ENCODE measurements around the gene TGM3. TPM values are rescaled to one million over a fixed set of nuclear protein-coding genes. Genes with fewer than 3 reads are reported as not detected.

TGM3 gene
- total and polyA plus RNA-seq, 5 experiments from 2014 or later, result not detected

DNA sequence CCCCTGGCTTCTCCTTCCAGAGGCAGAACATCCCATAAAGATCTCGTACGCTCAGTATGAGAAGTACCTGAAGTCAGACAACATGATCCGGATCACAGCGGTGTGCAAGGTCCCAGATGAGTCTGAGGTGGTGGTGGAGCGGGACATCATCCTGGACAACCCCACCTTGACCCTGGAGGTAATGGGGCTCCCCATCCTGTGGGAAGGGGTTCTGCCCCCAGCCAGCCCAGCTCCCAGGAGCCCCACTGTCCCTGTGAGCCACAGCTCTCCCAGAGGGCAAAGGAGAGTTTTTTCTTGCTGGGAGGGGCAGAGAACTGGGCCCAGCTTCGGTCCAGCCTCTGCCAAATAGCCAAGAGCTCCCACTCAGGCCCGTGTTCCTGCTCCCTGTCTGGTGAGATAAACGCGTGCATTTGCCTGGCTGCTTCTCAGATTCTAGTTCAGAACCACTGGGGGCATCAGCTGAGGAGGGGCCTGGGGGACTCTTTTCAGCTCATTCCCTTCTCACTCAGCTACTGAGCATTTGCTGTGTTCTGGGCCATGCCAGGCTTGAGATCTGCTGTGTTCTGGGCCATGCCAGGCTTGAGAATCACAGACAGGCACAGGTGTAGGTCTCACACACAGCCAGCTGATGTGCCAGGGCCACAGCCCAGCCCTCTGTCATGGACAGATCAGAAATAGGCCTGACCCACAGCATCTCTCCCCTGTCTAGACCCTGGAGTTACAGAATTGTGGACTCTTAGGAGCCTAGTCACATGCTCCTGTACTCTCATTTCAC lies 39.5 kb downstream of the TGM3 start:
- peaks cover 0 to 1% (median 0%) of the 10 kb centered on the region in 4 donors for H3K4me1 Mint-ChIP-seq
- no peak overlapping the region for H3K27ac Mint-ChIP-seq
- ATAC-seq (no peak), DNase-seq (peak in 1 of 10 donors; percentile 2)
- POLR2A ChIA-PET, result no interaction called here
- no peaks in the 10 kb centered on the region for H3K9me3 Mint-ChIP-seq
- no peak overlapping the region for H3K4me3 Mint-ChIP-seq
- H3K36me3 Mint-ChIP-seq, result no peaks in the 10 kb centered on the region
- peaks cover 3 to 17% (median 4%) of the 10 kb centered on the region in 5 donors for H3K27me3 Mint-ChIP-seq

DNA sequence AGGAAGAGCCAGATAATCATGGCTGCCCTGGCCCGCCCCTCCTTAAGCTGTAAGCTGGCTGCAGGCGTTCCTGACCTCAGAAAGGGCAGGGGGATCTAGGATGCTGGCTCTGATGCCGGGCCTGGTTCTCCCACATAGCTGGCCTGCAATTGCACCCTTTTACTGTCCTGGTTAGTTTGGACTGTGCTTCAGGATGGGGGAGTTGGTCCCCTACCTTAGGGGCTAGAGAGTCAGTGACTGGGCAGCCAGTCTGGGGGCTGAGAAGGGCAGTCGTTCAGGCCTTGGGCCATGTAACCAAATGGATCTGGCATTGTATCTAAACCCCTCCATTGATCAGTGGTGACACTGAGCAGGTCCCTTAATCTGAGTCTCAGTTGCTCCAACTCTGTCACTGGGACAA lies 40.7 kb downstream of the TGM3 start:
- peaks cover 0 to 1% (median 0%) of the 10 kb centered on the region in 4 donors for H3K4me1 Mint-ChIP-seq
- no peak overlapping the region for H3K27ac Mint-ChIP-seq
- no peaks in the 10 kb centered on the region for H3K36me3 Mint-ChIP-seq
- H3K4me3 Mint-ChIP-seq, result no peak overlapping the region
- DNase-seq, result no peak
- no peaks in the 10 kb centered on the region for H3K9me3 Mint-ChIP-seq
- peaks cover 2 to 26% (median 7%) of the 10 kb centered on the region in 5 donors for H3K27me3 Mint-ChIP-seq
- ATAC-seq, result no peak
- POLR2A ChIA-PET, result no interaction called here

DNA sequence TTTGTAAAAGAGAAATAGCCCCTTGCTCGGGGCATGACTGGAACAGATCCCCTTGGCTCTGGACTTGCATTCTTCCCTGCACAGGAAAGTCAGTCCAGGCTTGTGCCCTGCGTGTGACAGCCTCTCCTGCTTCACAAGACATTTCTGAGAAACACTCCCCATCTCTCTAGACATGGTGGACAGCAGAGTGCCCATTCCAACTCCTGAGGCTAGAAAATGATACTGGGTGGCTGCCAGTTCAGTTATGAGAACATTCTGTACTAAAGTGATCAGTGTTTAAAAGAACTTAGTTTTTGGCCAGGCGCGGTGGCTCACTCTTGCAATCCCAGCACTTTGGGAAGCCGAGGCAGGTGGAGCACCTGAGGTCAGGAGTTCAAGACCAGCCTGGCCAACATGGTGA lies 41.3 kb downstream of the TGM3 start:
- H3K4me3 Mint-ChIP-seq, result no peak overlapping the region
- ATAC-seq, result no peak

DNA sequence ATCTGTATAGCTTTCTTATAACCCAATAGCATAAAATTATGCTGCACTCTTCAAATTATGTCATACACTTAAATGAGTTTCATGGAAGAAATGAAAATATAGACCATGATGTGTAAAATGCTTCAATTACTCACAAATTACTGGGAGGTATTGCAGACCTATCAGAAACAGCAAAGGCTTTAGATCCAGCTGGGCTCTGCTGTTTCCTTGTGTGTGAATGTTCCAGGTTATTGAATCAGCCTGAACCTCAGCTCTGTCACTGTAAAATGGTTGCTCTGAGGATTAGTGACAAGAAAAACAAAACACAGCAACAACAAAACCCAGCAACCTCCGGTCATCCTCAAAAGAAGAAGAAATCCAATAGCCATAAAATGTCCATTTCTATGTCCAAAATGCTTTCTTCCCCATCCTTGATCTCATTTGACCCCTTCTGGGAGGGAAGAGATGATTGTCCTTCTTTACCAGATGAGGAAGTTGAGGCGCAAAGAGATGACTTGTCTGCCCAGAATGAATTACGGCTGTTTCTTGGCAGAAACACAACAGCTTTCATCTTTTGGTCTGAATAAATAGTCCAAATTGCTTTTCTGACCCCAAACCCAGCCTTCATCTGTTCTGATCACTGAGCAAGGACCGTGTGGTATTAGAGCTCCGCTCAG lies 42.7 kb downstream of the TGM3 start:
- no peak for ATAC-seq
- DNase-seq, result no peak
- H3K4me1 Mint-ChIP-seq, result peaks cover 0 to 1% (median 0%) of the 10 kb centered on the region in 4 donors
- H3K9me3 Mint-ChIP-seq, result no peaks in the 10 kb centered on the region
- H3K27ac Mint-ChIP-seq, result no peak overlapping the region
- H3K36me3 Mint-ChIP-seq, result no peaks in the 10 kb centered on the region
- POLR2A ChIA-PET, result no interaction called here
- no peak overlapping the region for H3K4me3 Mint-ChIP-seq
- peaks cover 3 to 40% (median 11%) of the 10 kb centered on the region in 5 donors for H3K27me3 Mint-ChIP-seq

More for the DNA sequence above, 41.3 kb downstream of the TGM3 start:
- H3K27ac Mint-ChIP-seq, result no peak overlapping the region
- POLR2A ChIA-PET, result no interaction called here
- H3K4me1 Mint-ChIP-seq, result peaks cover 0 to 1% (median 0%) of the 10 kb centered on the region in 4 donors
- no peak for DNase-seq
- H3K27me3 Mint-ChIP-seq, result peaks cover 3 to 33% (median 7%) of the 10 kb centered on the region in 5 donors
- H3K9me3 Mint-ChIP-seq, result no peaks in the 10 kb centered on the region
- no peaks in the 10 kb centered on the region for H3K36me3 Mint-ChIP-seq

DNA sequence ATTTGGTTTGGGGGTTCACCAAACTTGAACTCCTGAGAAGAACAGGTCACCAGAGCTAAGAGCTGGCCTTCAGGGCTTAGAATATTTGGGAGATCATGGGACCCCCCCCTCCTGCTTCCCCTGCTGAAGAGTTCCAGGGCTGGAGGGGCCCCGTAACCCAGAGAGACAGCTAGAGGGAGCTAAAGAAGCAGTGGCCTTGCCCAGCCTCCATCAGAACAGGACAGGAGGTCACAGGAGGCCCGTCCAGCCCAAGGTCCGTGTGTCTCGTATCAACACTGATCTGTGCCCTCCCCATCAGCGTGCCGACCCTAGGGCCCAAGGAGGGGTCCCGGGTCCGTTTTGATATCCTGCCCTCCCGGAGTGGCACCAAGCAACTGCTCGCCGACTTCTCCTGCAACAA lies 44.3 kb downstream of the TGM3 start:
- Mint-ChIP-seq H3K4me3 (no peak overlapping the region), H3K4me1 (no peaks in the 10 kb centered on the region), H3K9me3 (no peaks in the 10 kb centered on the region), H3K27me3 (peaks cover 3 to 34% (median 9%) of the 10 kb centered on the region in 5 donors), H3K27ac (no peak overlapping the region), H3K36me3 (no peaks in the 10 kb centered on the region)
- no peak for DNase-seq
- POLR2A ChIA-PET, result no interaction called here
- no peak for ATAC-seq

DNA sequence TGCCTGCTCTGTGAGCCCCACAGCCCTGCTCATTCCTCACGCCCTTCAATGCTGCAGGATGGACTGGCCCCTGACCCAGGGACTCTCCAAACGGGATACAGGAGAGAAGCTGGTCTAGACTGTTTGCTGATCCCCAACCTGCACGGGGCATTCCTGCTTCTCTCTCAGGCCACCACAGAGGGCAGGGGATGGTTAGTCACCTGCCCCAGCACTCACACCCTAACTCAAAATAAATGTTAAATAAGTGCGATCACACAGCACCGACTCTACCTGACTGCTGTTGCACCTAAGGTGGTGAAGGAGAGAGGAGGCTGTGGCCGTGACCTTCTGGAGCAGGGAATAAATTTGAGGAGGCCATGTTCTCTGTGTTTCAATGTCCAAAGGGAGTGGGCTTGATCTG lies 45.0 kb downstream of the TGM3 start:
- no peak overlapping the region for H3K27ac Mint-ChIP-seq
- H3K36me3 Mint-ChIP-seq, result no peaks in the 10 kb centered on the region
- DNase-seq (no peak), ATAC-seq (no peak)
- no peak overlapping the region for H3K4me3 Mint-ChIP-seq
- peaks cover 3 to 34% (median 9%) of the 10 kb centered on the region in 5 donors for H3K27me3 Mint-ChIP-seq
- POLR2A ChIA-PET, result no interaction called here
- no peaks in the 10 kb centered on the region for H3K9me3 Mint-ChIP-seq
- no peaks in the 10 kb centered on the region for H3K4me1 Mint-ChIP-seq

DNA sequence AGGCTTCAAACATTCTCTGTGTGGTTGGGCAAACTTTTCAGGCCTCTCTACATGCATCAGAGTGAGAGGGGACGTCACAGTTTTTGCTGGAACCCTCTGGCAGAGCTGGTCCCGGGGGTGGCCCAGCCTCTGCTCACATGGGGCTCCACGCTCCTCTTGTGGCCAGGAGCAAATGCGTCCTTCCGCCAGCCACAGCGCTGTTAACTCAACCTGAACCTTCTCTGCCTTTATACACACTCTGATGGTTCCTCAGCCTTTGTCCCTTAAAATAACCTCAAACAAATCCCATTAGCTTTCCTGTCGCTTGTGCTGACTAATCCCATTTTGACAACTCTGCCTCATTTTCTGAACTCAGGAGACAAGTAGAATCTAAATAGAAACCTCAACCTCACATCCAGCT lies 45.5 kb downstream of the TGM3 start:
- Mint-ChIP-seq H3K4me1 (no peaks in the 10 kb centered on the region), H3K36me3 (no peaks in the 10 kb centered on the region), H3K27me3 (peaks cover 4 to 34% (median 10%) of the 10 kb centered on the region in 5 donors), H3K4me3 (no peak overlapping the region), H3K27ac (peak overlapping the region in 1 of 10 donors; percentile 57), H3K9me3 (no peaks in the 10 kb centered on the region)
- POLR2A ChIA-PET, result no interaction called here
- ATAC-seq (no peak), DNase-seq (no peak)

DNA sequence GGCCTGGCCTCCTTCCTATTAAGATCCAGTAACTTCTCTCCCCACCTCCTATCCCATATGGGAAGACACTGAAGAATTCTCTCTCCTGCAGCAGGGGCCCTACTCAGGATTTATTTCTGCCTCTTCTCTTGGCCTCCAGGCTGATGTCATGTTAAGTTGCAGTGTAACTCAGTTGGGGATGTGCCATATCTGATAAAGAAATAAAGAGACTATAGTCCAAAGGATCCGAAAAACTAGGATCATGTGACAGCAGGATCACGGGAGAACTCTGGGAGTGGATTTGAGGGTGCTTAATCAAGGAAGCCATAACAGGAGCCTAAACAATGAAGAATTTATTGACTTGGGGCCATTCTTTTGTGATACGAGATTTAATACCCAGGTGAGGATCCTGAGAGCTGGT lies 46.4 kb downstream of the TGM3 start:
- no peaks in the 10 kb centered on the region for H3K4me1 Mint-ChIP-seq

DNA sequence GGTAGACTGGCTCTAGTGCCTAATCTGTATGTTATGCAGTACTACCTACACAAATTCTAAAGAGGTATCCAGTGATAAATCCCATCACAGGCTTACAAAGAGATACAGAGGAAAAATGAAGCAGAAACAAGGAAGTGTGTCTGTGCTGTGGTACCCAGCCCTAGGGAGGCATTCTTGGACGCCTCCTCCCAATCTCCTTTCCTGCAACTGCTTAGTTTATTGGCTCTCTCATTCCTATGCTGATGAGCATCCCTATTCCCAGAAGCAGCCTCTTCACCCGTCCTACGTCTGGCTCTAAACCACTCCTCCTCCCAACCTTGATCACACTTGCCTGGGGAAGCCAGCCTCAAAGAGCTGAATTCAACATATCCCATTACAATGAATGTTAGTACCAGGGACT lies 50.4 kb downstream of the TGM3 start:
- DNase-seq (no peak), ATAC-seq (no peak)
- Mint-ChIP-seq H3K9me3 (peaks cover 0 to 4% (median 0%) of the 10 kb centered on the region in 9 donors), H3K36me3 (no peaks in the 10 kb centered on the region), H3K4me1 (no peaks in the 10 kb centered on the region), H3K4me3 (no peak overlapping the region), H3K27me3 (peaks cover 10 to 38% (median 22%) of the 10 kb centered on the region in 5 donors), H3K27ac (no peak overlapping the region)
- POLR2A ChIA-PET, result no interaction called here

More for the DNA sequence above, 46.4 kb downstream of the TGM3 start:
- ATAC-seq, result no peak
- POLR2A ChIA-PET, result no interaction called here
- Mint-ChIP-seq H3K4me3 (no peak overlapping the region), H3K27ac (peak overlapping the region in 1 of 10 donors; percentile 77), H3K27me3 (peaks cover 5 to 35% (median 13%) of the 10 kb centered on the region in 5 donors), H3K9me3 (peaks cover 0 to 2% (median 0%) of the 10 kb centered on the region in 9 donors), H3K36me3 (no peaks in the 10 kb centered on the region)
- no peak for DNase-seq

DNA sequence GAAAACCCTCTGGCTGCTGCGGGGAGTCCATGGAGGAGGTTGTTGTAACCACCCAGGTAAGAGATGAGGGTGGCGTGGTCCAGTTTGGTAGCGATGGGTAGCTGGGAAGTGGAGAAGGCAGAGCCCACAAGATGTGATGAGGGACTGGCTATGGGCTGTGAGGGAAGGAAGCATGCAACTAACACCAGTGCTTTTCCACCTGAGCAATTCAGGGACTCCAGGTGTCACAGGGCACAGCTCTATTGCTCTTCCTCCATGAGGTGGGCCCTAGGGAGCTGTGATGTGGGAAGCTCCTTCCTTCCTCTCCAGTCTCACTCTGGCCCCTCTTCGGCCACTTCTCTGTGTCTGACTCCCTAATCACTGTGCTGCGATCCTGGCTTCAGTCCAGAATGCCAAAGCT lies 52.5 kb downstream of the TGM3 start:
- no peak overlapping the region for H3K4me3 Mint-ChIP-seq
- H3K4me1 Mint-ChIP-seq, result peaks cover 0 to 1% (median 0%) of the 10 kb centered on the region in 4 donors
- no peak overlapping the region for H3K27ac Mint-ChIP-seq
- DNase-seq, result no peak
- POLR2A ChIA-PET, result no interaction called here
- peaks cover 12 to 31% (median 19%) of the 10 kb centered on the region in 5 donors for H3K27me3 Mint-ChIP-seq
- H3K36me3 Mint-ChIP-seq, result no peaks in the 10 kb centered on the region
- H3K9me3 Mint-ChIP-seq, result peaks cover 0 to 4% (median 0%) of the 10 kb centered on the region in 9 donors
- ATAC-seq, result no peak

DNA sequence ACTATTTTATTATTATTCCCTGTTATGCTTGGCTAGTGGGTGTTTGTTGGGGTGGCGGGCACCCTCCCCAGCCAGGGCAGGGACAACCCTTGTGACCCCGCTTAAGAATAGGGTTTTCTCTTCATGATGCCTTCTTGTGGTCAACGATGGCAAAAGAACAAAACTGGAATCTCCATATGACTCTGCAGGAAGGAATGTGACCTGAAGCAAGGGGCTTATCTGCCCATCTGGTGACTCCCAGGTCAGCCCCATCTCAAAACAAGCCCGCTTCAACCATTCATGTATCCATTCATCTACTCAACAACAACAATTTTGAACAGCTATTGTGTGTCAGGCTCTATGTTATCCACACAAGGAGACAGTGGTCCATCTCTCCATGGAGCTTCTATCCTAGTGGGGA lies 54.0 kb downstream of the TGM3 start:
- Mint-ChIP-seq H3K4me1 (peaks cover 0 to 1% (median 0%) of the 10 kb centered on the region in 4 donors), H3K27ac (no peak overlapping the region), H3K4me3 (no peak overlapping the region), H3K36me3 (no peaks in the 10 kb centered on the region), H3K27me3 (peaks cover 13 to 37% (median 25%) of the 10 kb centered on the region in 5 donors), H3K9me3 (peaks cover 0 to 4% (median 0%) of the 10 kb centered on the region in 9 donors)
- POLR2A ChIA-PET, result no interaction called here
- no peak for ATAC-seq
- no peak for DNase-seq

DNA sequence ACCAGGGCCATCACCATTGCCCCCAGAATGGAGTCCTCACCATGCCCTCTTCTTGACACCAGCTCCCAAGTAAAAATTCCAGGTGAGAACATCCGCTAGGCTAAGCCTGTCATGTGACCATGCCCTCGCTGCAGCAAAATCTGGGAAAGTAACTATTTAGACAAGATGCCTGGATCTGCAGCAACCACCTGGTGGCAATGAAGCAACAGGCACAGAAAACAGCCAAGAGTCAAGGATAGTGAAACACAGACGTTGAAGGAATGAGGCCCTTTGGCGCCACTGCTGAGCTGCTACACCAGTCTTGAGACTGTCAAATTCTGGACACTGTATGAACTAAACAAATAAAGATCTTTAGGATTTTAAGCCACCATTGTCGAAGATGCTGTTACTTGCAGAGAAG lies 54.8 kb downstream of the TGM3 start:
- no peak overlapping the region for H3K27ac Mint-ChIP-seq
- DNase-seq, result no peak
- POLR2A ChIA-PET, result no interaction called here

DNA sequence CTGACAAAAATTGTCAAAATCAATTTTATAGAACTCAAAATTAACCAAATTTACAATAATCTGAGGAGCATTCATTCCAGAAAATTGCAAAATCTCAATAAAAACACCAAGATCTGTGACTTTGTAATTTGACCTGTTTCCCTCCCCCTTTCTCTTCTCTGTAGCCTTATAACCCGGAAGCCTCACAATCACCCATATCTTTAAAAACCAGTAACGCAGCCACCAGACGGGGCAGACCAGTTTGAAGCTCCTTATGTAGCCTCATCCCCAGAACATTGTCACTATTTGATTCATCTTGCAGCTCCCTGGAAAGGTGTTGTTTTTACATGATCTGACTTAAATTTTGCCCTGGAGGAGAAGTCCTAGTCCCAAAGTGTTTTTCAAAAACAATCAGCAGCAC lies 57.4 kb downstream of the TGM3 start:
- peaks cover 0 to 1% (median 0%) of the 10 kb centered on the region in 4 donors for H3K4me1 Mint-ChIP-seq
- POLR2A ChIA-PET, result no interaction called here
- DNase-seq, result no peak
- ATAC-seq, result no peak
- H3K4me3 Mint-ChIP-seq, result no peak overlapping the region
- no peak overlapping the region for H3K27ac Mint-ChIP-seq
- peaks cover 0 to 2% (median 0%) of the 10 kb centered on the region in 9 donors for H3K9me3 Mint-ChIP-seq
- H3K36me3 Mint-ChIP-seq, result no peaks in the 10 kb centered on the region
- peaks cover 2 to 26% (median 17%) of the 10 kb centered on the region in 5 donors for H3K27me3 Mint-ChIP-seq

More for the DNA sequence above, 54.8 kb downstream of the TGM3 start:
- Mint-ChIP-seq H3K4me3 (no peak overlapping the region), H3K4me1 (peaks cover 0 to 1% (median 0%) of the 10 kb centered on the region in 4 donors), H3K36me3 (no peaks in the 10 kb centered on the region), H3K9me3 (peaks cover 0 to 4% (median 0%) of the 10 kb centered on the region in 9 donors), H3K27me3 (peaks cover 13 to 37% (median 24%) of the 10 kb centered on the region in 5 donors)
- no peak for ATAC-seq
